Activated CD4-positive, CD25-positive, alpha-beta regulatory T cell treated with anti-CD3 and anti-CD28 coated beads, Interleukin-2, amount 50 U/mL, for 72 hours (primary cell): ENCODE measurements around the gene BMP6.
A peak's percentile ranks its signal among the peaks of the same experiment; 100 is the strongest.

ENCODE experiments used
- DNase-seq: peaks from one replicate; pipeline ENCODE4 v3.0.0; 2021

BMP6 gene

GRCh38 chr6:7725849-7726415 lies at the start of gene BMP6:
Gene BMP6, plus strand, starts transcription at chr6:7726099. Its CDS starts 857 bp downstream, at chr6:7726956.
- peak; percentile 63 for DNase-seq

GRCh38 chr6:7677229-7677628 lies 48.7 kb upstream of the BMP6 start:
- DNase-seq: no peak

- DNase-seq: no peak
Measured at GRCh38 chr6:7680393-7681075, 45.4 kb upstream of the BMP6 start.

GRCh38 chr6:7681449-7681848 lies 44.5 kb upstream of the BMP6 start:
- DNase-seq: no peak

GRCh38 chr6:7684076-7684475 lies 41.8 kb upstream of the BMP6 start:
- no peak for DNase-seq

- no peak for DNase-seq
Measured at GRCh38 chr6:7684843-7685242, 41.1 kb upstream of the BMP6 start.

- no peak for DNase-seq
Measured at GRCh38 chr6:7685276-7685675, 40.6 kb upstream of the BMP6 start.

- no peak for DNase-seq
Measured at GRCh38 chr6:7687145-7688111, 38.5 kb upstream of the BMP6 start.

- no peak for DNase-seq
Measured at GRCh38 chr6:7691021-7691420, 34.9 kb upstream of the BMP6 start.

- DNase-seq: no peak
Measured at GRCh38 chr6:7691675-7692452, 34.0 kb upstream of the BMP6 start.

GRCh38 chr6:7692453-7692784 lies 33.5 kb upstream of the BMP6 start:
- no peak for DNase-seq

- DNase-seq: no peak
Measured at GRCh38 chr6:7693827-7694226, 32.1 kb upstream of the BMP6 start.

- no peak for DNase-seq
Measured at GRCh38 chr6:7696061-7696460, 29.8 kb upstream of the BMP6 start.

GRCh38 chr6:7697432-7697819 lies 28.5 kb upstream of the BMP6 start:
- DNase-seq: no peak

GRCh38 chr6:7697820-7698623 lies 27.9 kb upstream of the BMP6 start:
- DNase-seq: no peak

- no peak for DNase-seq
Measured at GRCh38 chr6:7701212-7701834, 24.6 kb upstream of the BMP6 start.

GRCh38 chr6:7703148-7703680 lies 22.7 kb upstream of the BMP6 start:
- DNase-seq: no peak

GRCh38 chr6:7705483-7705882 lies 20.4 kb upstream of the BMP6 start:
- no peak for DNase-seq

- DNase-seq: no peak
Measured at GRCh38 chr6:7706269-7706668, 19.6 kb upstream of the BMP6 start.

GRCh38 chr6:7707787-7708186 lies 18.1 kb upstream of the BMP6 start:
- DNase-seq: no peak

- DNase-seq: no peak
Measured at GRCh38 chr6:7719364-7719850, 6.5 kb upstream of the BMP6 start.
